ENCODE measurements around the gene HMGCS2.
A peak's percentile ranks its signal among the peaks of the same experiment; 100 is the strongest.

Gene HMGCS2

GRCh38 chr1:119745034-119745433 lies 23.7 kb downstream of the HMGCS2 start:
- no peaks in the 10 kb centered on the region for H3F3A ChIP-seq (ENCODE audit: insufficient read depth, low read length)

GRCh38 chr1:119744598-119744942 lies 24.1 kb downstream of the HMGCS2 start:
- Histone ChIP-seq H3K9me2 (ENCODE audit: low read depth, low read length) (no peaks in the 10 kb centered on the region), H3K4me2 (ENCODE audit: low read length) (no peak overlapping the region), H3K27ac (ENCODE audit: low read depth, low read length, poor library complexity, severe bottlenecking) (no peak overlapping the region), H3F3A (ENCODE audit: insufficient read depth, low read length) (no peaks in the 10 kb centered on the region), H3K36me3 (ENCODE audit: insufficient read depth, low read length) (peaks cover 41% of the 10 kb centered on the region; the same call in 1 of the 2 replicates), H3K9ac (ENCODE audit: low read length) (no peak overlapping the region), H4K20me1 (ENCODE audit: insufficient read depth, low read length) (no peaks in the 10 kb centered on the region), H2AFZ (ENCODE audit: low read length) (no peak overlapping the region), H3K79me2 (ENCODE audit: insufficient read depth, low read length) (no peaks in the 10 kb centered on the region), H3K9me3 (ENCODE audit: low read length) (no peaks in the 10 kb centered on the region), H3K27me3 (ENCODE audit: insufficient read depth, low read length) (no peaks in the 10 kb centered on the region), H3K4me3 (ENCODE audit: low read depth, low read length, poor library complexity, severe bottlenecking) (no peak overlapping the region), H3K4me1 (ENCODE audit: insufficient read depth, low read length, severe bottlenecking) (no peaks in the 10 kb centered on the region)
- no peak for TF ChIP-seq EZH2 (IDR thresholded peaks at IDR 0.05; ENCODE audit: borderline replicate concordance, low read length)
- no peak for TF ChIP-seq CTCF (IDR thresholded peaks at IDR 0.05; ENCODE audit: low read length)

More at GRCh38 chr1:119745034-119745433, 23.7 kb downstream of the HMGCS2 start:
- H3K9me2 ChIP-seq (ENCODE audit: low read depth, low read length), result no peaks in the 10 kb centered on the region
- H3K27me3 ChIP-seq (ENCODE audit: insufficient read depth, low read length), result no peaks in the 10 kb centered on the region
- no peak overlapping the region for H3K4me3 ChIP-seq (ENCODE audit: low read depth, low read length, poor library complexity, severe bottlenecking)
- no peak overlapping the region for H3K9ac ChIP-seq (ENCODE audit: low read length)
- H2AFZ ChIP-seq (ENCODE audit: low read length), result no peak overlapping the region
- no peaks in the 10 kb centered on the region for H3K4me1 ChIP-seq (ENCODE audit: insufficient read depth, low read length, severe bottlenecking)
- no peak overlapping the region for H3K4me2 ChIP-seq (ENCODE audit: low read length)
- no peak overlapping the region for H3K27ac ChIP-seq (ENCODE audit: low read depth, low read length, poor library complexity, severe bottlenecking)
- TF ChIP-seq EZH2 (IDR thresholded peaks at IDR 0.05; ENCODE audit: borderline replicate concordance, low read length), result no peak
- TF ChIP-seq CTCF (IDR thresholded peaks at IDR 0.05; ENCODE audit: low read length), result no peak
- H3K36me3 ChIP-seq (ENCODE audit: insufficient read depth, low read length), result peaks cover 37% of the 10 kb centered on the region; the same call in 1 of the 2 replicates
- H3K79me2 ChIP-seq (ENCODE audit: insufficient read depth, low read length), result no peaks in the 10 kb centered on the region
- H3K9me3 ChIP-seq (ENCODE audit: low read length), result no peaks in the 10 kb centered on the region
- H4K20me1 ChIP-seq (ENCODE audit: insufficient read depth, low read length), result no peaks in the 10 kb centered on the region

GRCh38 chr1:119743776-119744597 lies 24.7 kb downstream of the HMGCS2 start:
- Histone ChIP-seq H3K79me2 (ENCODE audit: insufficient read depth, low read length) (no peaks in the 10 kb centered on the region), H3K9me3 (ENCODE audit: low read length) (no peaks in the 10 kb centered on the region), H4K20me1 (ENCODE audit: insufficient read depth, low read length) (no peaks in the 10 kb centered on the region), H3K4me1 (ENCODE audit: insufficient read depth, low read length, severe bottlenecking) (no peaks in the 10 kb centered on the region), H3K4me2 (ENCODE audit: low read length) (no peak overlapping the region), H3K36me3 (ENCODE audit: insufficient read depth, low read length) (peaks cover 47% of the 10 kb centered on the region; the same call in 1 of the 2 replicates), H3F3A (ENCODE audit: insufficient read depth, low read length) (no peaks in the 10 kb centered on the region), H3K27me3 (ENCODE audit: insufficient read depth, low read length) (no peaks in the 10 kb centered on the region), H3K9me2 (ENCODE audit: low read depth, low read length) (no peaks in the 10 kb centered on the region), H2AFZ (ENCODE audit: low read length) (no peak overlapping the region), H3K9ac (ENCODE audit: low read length) (no peak overlapping the region), H3K27ac (ENCODE audit: low read depth, low read length, poor library complexity, severe bottlenecking) (no peak overlapping the region), H3K4me3 (ENCODE audit: low read depth, low read length, poor library complexity, severe bottlenecking) (no peak overlapping the region)
- TF ChIP-seq CTCF (IDR thresholded peaks at IDR 0.05; ENCODE audit: low read length), result peak; percentile 87
- no peak for TF ChIP-seq EZH2 (IDR thresholded peaks at IDR 0.05; ENCODE audit: borderline replicate concordance, low read length)

All from OCI-LY1 (cell line).